HUES48 (cell line): ENCODE measurements around the gene PAPPA.

Experiments
- H3K27ac ChIP-seq: one replicate; pipeline ENCODE4 v1.7.0; 2013; ENCODE audit warnings: low read depth, low read length, inconsistent platforms
- H3K27me3 ChIP-seq: 2 replicates; pipeline ENCODE4 v1.6.1; 2013; ENCODE audit warnings: mild to moderate bottlenecking, low read length; ENCODE audit not compliant: control insufficient read depth, insufficient read depth
- H3K36me3 ChIP-seq: 2 replicates; pipeline ENCODE4 v1.6.1; 2013; ENCODE audit warnings: low read length; ENCODE audit not compliant: control insufficient read depth, insufficient read depth
- H3K4me1 ChIP-seq: 2 replicates; pipeline ENCODE4 v1.6.1; 2013; ENCODE audit warnings: mild to moderate bottlenecking, low read length; ENCODE audit not compliant: control insufficient read depth, insufficient read depth
- H3K4me3 ChIP-seq: 2 replicates; pipeline ENCODE4 v1.5.1; 2013; ENCODE audit warnings: mild to moderate bottlenecking, low read depth, low read length
- H3K9ac ChIP-seq: 2 replicates; pipeline ENCODE4 v1.6.1; 2013; ENCODE audit warnings: mild to moderate bottlenecking, low read depth, low read length, moderate library complexity
- H3K9me3 ChIP-seq: 2 replicates; pipeline ENCODE4 v1.6.1; 2013; ENCODE audit warnings: low read length; ENCODE audit not compliant: control insufficient read depth, insufficient read depth

The PAPPA gene

DNA sequence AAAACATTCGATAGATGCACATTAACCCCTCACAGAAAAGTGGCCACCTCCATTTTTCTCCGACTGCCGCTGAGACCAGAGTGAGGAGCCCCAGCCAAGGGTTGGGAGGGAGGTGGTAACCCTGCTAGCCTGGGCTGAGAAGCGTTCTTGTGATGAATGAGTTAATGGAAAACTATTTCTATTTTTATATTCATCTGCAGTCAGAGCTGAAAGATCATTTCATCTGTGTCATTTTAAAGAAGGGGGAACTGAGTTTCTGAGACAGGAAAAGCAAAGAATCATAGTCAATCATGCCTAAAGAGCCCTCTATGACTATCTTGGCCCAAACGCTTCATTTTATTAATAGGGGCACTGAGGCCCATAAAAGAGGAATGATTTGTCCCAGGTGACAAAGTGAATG lies 229.5 kb downstream of the PAPPA start:
- H3K36me3 ChIP-seq: no peaks in the 10 kb centered on the region
- H3K27me3 ChIP-seq: no peaks in the 10 kb centered on the region
- H3K4me3 ChIP-seq: no peak overlapping the region
- H3K27ac ChIP-seq: no peak overlapping the region
- H3K9ac ChIP-seq: no peak overlapping the region
- H3K4me1 ChIP-seq: no peaks in the 10 kb centered on the region
- H3K9me3 ChIP-seq: no peaks in the 10 kb centered on the region

DNA sequence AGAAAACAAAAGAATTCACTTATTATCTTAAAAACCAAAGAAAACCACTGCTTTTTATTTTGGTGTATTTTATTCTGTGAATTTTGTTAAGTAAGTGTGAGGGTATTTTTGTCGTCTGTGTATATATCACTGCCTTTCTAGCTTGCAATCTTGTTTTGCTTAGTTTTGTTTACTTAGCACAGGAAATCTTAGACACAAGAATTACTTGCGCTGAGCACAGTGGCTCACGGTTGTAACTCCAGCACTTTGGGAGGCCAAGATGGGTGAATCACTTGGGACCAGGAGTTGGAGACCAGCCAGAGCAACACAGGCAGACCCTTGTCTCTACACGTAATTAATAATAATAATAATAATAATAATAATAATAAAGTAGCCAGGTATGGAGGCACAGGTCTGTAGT lies 230.3 kb downstream of the PAPPA start:
- H3K9me3 ChIP-seq: no peaks in the 10 kb centered on the region
- H3K9ac ChIP-seq: no peak overlapping the region
- no peaks in the 10 kb centered on the region for H3K27me3 ChIP-seq
- H3K36me3 ChIP-seq: no peaks in the 10 kb centered on the region
- H3K4me1 ChIP-seq: no peaks in the 10 kb centered on the region
- no peak overlapping the region for H3K27ac ChIP-seq
- no peak overlapping the region for H3K4me3 ChIP-seq

DNA sequence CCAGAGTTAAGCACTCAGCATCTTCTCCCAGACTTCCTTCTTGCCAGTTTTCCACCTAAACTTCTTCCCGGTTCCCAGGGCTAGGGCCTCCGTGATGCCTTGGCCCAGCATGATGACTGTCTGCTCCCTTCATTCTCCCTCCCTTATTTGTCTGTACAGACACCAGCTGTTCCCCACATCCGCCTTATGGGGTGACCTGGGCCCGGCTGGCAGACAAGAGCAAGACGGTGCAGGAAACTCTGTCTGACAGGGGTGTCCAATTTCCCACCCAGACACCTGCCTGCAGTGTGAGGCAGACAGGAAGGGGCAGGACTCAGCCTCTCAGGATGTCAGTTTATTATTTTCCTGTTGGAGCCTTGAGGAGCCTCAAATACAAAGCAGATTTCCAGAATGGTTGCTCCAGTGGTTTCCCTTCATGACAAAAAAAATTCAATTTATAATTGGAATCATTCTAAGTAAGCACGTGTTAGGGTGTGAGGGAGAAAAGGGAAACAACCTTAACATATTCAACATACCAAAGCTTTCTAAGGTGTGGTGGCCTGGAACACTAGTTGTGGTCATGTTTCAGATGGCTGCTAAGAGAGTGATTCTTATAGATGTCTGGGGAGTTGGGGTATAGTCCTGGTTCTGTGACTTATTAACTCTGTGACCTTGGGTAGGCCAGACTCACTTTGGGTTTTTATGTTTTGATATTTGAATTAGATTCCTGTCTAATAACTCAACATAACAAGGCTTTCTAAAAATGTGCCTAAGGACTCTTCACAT lies 234.5 kb downstream of the PAPPA start:
- Histone ChIP-seq H3K27ac (no peak overlapping the region), H3K9ac (no peak overlapping the region), H3K9me3 (no peaks in the 10 kb centered on the region), H3K27me3 (no peaks in the 10 kb centered on the region), H3K36me3 (no peaks in the 10 kb centered on the region), H3K4me3 (no peak overlapping the region), H3K4me1 (no peaks in the 10 kb centered on the region)

GRCh38 chr9:116389541-116390302 lies 236.1 kb downstream of the PAPPA start:
- H3K9me3 ChIP-seq: no peaks in the 10 kb centered on the region
- no peaks in the 10 kb centered on the region for H3K36me3 ChIP-seq
- no peak overlapping the region for H3K4me3 ChIP-seq
- H3K4me1 ChIP-seq: no peaks in the 10 kb centered on the region
- no peak overlapping the region for H3K27ac ChIP-seq
- no peak overlapping the region for H3K9ac ChIP-seq
- H3K27me3 ChIP-seq: no peaks in the 10 kb centered on the region

GRCh38 chr9:116390303-116391228 lies 237.0 kb downstream of the PAPPA start:
- Histone ChIP-seq H3K36me3 (no peaks in the 10 kb centered on the region), H3K9ac (no peak overlapping the region), H3K9me3 (no peaks in the 10 kb centered on the region), H3K27ac (no peak overlapping the region), H3K4me3 (no peak overlapping the region), H3K27me3 (no peaks in the 10 kb centered on the region), H3K4me1 (no peaks in the 10 kb centered on the region)

DNA sequence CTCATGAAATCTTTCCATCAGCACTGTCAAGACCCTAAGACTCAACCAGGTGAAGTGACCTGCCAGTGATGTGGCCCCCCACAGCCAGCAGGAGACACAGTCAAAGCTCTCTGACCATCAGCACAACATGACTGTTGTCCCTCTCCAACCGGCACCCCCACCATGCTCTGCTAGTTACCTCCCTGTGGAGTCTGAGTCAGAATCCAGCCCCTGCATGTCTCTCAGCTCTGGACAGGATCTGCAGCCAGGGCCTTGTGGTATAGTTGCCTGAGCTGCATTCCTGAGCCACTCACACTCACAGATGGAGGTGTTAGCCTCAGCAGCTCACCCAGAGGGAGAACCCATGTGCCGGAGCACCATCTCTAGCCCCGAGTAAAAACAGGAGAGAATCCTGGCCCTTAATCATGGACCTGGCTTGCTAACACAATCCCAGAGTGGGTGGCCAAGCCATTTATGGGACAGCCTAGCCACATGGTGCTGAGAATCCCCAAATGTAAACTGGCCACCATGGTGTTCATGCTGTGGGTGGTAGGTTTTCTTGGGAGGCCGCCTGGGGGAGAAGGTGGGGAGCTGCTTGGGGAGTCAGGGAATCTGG lies 237.8 kb downstream of the PAPPA start:
- Histone ChIP-seq H3K4me3 (no peak overlapping the region), H3K27me3 (no peaks in the 10 kb centered on the region), H3K9ac (no peak overlapping the region), H3K9me3 (no peaks in the 10 kb centered on the region), H3K27ac (no peak overlapping the region), H3K36me3 (no peaks in the 10 kb centered on the region), H3K4me1 (no peaks in the 10 kb centered on the region)

DNA sequence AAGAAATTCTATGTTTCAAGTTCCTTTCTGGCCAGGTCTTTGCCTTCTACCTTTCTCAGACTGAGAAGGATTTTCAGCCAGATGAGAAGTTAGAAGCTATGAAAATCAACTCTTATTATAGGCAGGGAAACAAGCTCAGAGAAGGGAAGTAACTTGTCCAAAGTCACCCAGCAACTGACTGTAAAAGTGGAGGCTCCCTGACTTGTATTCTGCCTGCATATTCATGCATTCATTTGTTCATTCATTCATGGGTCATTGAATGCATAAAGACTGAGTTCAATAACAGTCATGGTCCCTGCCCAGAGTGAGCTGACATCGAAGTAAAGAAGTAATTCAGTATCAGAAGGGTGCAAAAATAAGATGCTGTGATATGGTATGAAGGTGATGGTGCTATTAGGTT lies 239.6 kb downstream of the PAPPA start:
- Histone ChIP-seq H3K27ac (no peak overlapping the region), H3K36me3 (no peaks in the 10 kb centered on the region), H3K27me3 (no peaks in the 10 kb centered on the region), H3K9me3 (no peaks in the 10 kb centered on the region), H3K4me3 (no peak overlapping the region), H3K4me1 (no peaks in the 10 kb centered on the region), H3K9ac (no peak overlapping the region)

DNA sequence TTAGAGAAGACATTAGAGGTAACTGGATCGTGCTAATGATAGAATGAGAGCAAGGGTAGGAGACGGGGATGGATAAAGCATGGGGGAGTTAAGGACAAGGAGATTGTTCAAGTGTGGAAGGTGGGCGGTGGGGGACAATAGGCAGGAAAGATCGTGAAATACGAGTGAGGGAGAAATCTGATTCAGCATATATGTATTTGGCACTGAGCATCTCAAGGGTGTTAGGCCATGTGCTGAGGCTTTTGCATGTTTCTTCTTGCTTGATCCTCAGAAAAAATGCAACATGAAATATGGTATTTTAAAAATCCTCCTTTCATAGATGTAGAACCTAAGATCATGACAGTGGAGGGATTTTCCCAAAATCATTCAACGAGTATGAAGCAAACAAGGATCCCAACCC lies 240.5 kb downstream of the PAPPA start:
- H3K4me1 ChIP-seq: no peaks in the 10 kb centered on the region
- no peaks in the 10 kb centered on the region for H3K9me3 ChIP-seq
- H3K27me3 ChIP-seq: no peaks in the 10 kb centered on the region
- no peak overlapping the region for H3K4me3 ChIP-seq
- H3K9ac ChIP-seq: no peak overlapping the region
- no peaks in the 10 kb centered on the region for H3K36me3 ChIP-seq
- no peak overlapping the region for H3K27ac ChIP-seq

DNA sequence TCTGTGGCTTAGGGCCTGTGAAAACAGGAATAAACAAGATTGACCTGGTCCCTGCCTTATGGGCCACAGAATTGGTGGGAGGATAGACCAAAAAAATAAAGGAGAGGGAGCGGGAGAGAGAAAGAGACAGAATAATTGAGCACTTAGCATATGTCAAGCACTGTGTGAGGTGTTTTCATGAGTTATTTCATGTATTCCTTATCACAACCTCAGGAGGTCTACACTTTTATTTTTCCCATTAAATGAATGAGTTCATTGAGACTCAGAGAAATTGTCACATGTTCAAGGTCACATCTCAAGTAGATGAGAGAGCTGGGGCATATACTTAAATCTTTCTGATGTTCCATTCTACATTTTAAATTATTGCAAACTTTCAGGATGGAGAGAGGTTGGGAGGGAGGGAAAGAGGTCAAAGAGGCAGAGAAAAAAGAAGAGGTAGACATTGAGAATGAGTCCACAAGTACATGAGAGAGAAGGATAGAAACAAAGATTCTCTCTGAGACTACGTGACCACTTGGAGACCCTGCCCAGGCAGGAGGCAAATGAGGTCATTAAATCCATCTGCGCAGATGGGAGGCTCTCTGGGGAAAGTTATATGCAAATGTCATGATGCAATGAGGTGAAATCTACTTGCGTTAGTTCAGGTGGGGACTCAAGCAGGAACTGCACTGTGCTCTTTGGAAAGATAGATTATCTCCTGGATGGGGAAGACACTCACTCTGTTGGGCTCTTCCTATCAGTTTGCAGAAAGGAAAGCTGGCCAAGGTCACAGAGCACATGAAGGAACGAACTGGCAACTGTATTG lies 241.5 kb downstream of the PAPPA start:
- Histone ChIP-seq H3K27me3 (no peaks in the 10 kb centered on the region), H3K4me3 (no peak overlapping the region), H3K9ac (no peak overlapping the region), H3K4me1 (no peaks in the 10 kb centered on the region), H3K36me3 (no peaks in the 10 kb centered on the region), H3K9me3 (no peaks in the 10 kb centered on the region), H3K27ac (no peak overlapping the region)

DNA sequence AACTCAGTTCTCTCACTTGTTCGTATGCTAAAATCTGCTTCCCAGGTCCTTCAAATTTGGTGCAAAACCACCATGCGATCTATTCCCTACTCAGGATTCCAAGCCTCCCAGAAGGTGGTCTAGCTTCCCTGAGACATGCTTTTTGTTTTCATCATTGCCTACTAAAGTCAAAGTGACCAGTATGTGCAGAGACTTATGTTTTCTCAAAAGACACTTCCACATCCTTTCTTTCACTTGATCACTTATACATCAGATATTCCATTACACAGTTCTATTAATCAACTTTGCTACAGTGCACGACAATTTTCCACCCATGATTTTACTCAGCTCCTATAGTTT lies 242.1 kb downstream of the PAPPA start:
- Histone ChIP-seq H3K4me3 (no peak overlapping the region), H3K27me3 (no peaks in the 10 kb centered on the region), H3K4me1 (no peaks in the 10 kb centered on the region), H3K9ac (no peak overlapping the region), H3K9me3 (no peaks in the 10 kb centered on the region), H3K27ac (no peak overlapping the region), H3K36me3 (no peaks in the 10 kb centered on the region)
